ENCODE measurements around the gene MGAT3. TPM values are rescaled to one million over a fixed set of nuclear protein-coding genes. Genes with fewer than 3 reads are reported as not detected.

Gene MGAT3
- total RNA-seq, 2 experiments from 2014 or later = 7.0 to 7.2 TPM

DNA sequence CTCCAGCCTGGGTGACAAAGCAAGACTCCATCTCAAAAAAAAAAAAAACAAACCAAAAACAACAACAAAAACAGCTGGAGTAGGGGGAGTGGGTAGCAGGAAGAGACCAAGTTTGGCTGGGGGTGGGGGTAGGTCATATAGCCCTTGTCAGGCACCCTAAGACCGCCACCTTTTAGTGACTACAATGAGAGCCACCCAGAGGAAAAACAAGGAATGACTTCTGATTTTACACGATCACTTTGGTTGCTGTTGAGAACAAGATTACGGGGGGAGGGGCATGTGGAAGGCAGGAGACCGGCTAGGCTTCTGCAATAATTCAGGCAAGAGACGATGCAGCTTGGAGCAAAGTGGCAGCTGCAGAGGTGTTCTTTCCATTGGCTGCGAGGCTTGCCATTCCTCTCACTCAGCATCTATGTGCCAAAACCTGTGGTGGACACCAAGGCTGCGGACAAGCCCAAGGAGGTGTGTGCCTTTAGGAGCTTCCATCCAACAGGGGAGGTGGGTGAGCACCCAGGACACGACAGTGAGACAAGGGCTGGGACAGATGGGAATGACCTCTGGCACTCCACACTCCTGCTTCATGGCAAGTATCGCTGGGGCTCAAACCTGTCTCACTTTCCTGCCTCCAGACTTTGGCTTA, 74.0 kb downstream of the MGAT3 start:
- Mint-ChIP-seq H3K36me3 (peaks cover 20% of the 10 kb centered on the region), H3K27me3 (no peaks in the 10 kb centered on the region), H3K9me3 (no peaks in the 10 kb centered on the region), H3K4me3 (peak overlapping the region; percentile 93), H3K4me1 (peaks cover 54% of the 10 kb centered on the region), H3K27ac (peak overlapping the region; percentile 97)
- POLR2A ChIA-PET = interaction anchor here (0.7 to 8.6 kb wide), 7 partner anchors 8 to 509 kb away, joined by 3 to 80 read pairs (median 14); partner anchors contain the start of genes ATF4, RPL3 and TAB1
- DNase-seq = no peak
- ATAC-seq (ENCODE audit: low read depth) = no peak

DNA sequence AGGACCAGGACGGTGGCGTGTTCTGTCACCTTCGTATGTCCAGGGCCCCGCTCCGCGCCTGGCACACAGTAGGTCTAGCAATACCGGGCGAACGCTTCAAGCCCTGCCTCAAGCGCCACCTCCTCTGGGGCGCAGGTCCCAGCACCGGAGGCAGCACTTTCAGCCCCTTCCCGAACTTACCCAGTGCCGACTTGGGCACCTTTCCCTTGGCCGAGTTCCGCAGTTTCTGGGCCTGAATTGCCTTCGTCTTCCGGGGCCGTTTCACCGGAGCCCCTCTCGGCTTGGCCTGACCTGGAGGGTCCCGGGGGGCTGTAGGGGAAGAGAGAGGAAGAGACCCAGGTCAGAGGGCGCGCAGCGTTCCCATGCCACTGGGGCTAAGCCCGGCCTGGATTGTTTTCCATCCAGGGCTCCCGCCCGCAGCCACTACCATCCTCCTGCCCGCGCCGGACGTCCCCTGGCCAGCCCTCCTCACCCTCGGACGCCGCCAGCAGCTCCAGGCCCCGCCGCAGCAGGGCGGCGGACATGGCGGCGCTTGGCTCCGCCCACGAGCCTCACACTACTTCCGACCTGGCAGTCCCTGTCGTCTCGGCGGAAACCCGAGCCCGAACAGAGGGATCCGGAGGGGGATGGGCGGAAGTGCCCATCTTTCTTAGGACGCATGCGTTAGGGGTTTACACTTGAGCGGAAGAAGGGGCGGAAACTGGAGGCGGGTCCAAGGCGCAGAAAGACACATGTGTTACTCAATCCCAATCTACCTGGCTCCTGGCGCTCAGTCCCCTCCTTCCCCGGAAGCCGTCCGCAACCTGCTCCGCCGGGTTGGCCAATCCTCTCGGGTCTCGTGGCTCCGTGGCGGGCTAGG, 75.6 kb downstream of the MGAT3 start, which contains the start of gene RPS19BP1:
RPS19BP1 (minus strand) TSS at position 534 of the 859 bp plus-strand sequence; CDS start at position 524, 10 bp downstream.
- peak within 1 kb of the TSS; percentile 93 for H3K4me3 Mint-ChIP-seq

DNA sequence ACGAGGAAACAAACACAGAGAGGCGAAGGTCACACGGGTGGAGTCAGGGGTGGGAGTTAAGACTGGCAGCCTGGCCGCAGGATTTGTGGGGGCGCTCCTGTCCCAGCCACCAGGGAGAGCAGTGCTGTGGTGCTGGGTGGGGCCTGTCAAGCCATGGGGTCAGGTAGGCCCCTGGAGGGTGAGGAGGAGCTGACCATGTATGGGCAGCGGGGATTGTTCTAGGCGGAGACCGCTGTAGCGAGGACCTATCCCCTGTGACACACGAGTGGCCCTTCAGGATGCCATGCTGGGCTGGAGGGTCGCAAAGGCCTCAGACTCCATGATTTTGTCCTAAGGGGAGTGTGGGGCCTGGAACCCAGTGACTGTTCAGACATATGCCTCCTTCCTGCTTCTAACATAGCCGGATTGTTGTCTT, 77.3 kb downstream of the MGAT3 start:
- no peak overlapping the region for H3K4me3 Mint-ChIP-seq
- ATAC-seq (ENCODE audit: low read depth) (no peak), DNase-seq (peak; percentile 42)
- peaks cover 10% of the 10 kb centered on the region for H3K36me3 Mint-ChIP-seq
- POLR2A ChIA-PET = interaction anchor here (0.7 to 1.8 kb wide), 3 partner anchors 491 to 644 kb away, joined by 3 to 7 read pairs (median 4); partner anchors contain the start of gene TNRC6B
- H3K27ac Mint-ChIP-seq = peak overlapping the region; percentile 27
- H3K9me3 Mint-ChIP-seq = no peaks in the 10 kb centered on the region
- H3K4me1 Mint-ChIP-seq = peaks cover 31% of the 10 kb centered on the region
- H3K27me3 Mint-ChIP-seq = no peaks in the 10 kb centered on the region

More for the DNA sequence above, 75.6 kb downstream of the MGAT3 start, which contains the start of gene RPS19BP1:
- DNase-seq (peak; percentile 97), ATAC-seq (ENCODE audit: low read depth) (peak; percentile 85)
- POLR2A ChIA-PET = interaction anchor here (0.6 to 8.6 kb wide), 9 partner anchors 8 to 512 kb away, joined by 3 to 80 read pairs (median 4); partner anchors contain the start of genes ATF4, MIEF1 and RPL3
- H3K36me3 Mint-ChIP-seq = peaks cover 16% of the 10 kb centered on the region
- H3K27me3 Mint-ChIP-seq = no peaks in the 10 kb centered on the region
- H3K9me3 Mint-ChIP-seq = no peaks in the 10 kb centered on the region
- peaks cover 43% of the 10 kb centered on the region for H3K4me1 Mint-ChIP-seq
- peak within 1 kb of the TSS; percentile 97 for H3K27ac Mint-ChIP-seq

DNA sequence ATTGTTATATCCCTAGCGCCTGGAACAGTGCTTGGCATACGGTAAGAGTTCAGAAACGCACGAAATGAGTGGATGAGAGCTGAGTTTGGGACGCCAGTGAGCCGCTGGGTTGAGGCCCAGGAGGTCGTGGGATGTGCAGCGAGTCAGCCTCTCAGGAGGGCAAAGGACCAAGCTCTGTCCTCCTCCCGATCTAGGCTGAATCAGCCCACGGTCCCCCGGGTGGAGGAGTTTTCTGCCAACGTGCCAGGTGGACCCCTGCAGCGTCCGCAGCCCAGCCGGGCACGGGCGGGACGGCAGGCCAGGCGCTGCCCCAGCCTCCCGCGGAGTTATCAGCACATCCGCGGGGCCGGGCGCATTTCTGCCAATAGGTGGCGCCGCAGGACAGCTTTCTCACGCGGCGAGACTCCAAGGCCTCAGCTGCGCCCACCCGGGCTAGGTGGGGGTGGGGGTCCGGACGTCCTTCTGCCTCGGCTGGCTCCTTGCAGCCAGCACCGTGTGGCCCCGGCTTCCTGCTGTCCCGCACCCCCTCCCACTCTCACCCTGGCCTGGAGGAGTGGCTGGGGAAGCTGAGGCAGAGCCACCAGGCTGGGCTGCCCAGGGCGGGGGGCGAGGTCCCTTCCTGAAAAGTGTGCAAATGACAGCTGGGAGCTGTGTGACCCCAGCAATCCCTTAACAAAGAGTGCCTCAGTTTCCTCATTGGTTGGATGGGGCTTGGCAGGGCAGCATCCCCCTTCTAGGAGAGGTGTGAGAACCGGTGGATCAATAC, 78.0 kb downstream of the MGAT3 start:
- POLR2A ChIA-PET = interaction anchor here (0.6 to 1.8 kb wide), 7 partner anchors 122 to 813 kb away, joined by 3 to 8 read pairs (median 4); partner anchors contain the start of gene TNRC6B
- H3K36me3 Mint-ChIP-seq = peaks cover 10% of the 10 kb centered on the region
- ATAC-seq (ENCODE audit: low read depth) (peak; percentile 10), DNase-seq (peak; percentile 91)
- no peaks in the 10 kb centered on the region for H3K27me3 Mint-ChIP-seq
- H3K27ac Mint-ChIP-seq = peak overlapping the region; percentile 27
- no peak overlapping the region for H3K4me3 Mint-ChIP-seq
- H3K9me3 Mint-ChIP-seq = no peaks in the 10 kb centered on the region
- H3K4me1 Mint-ChIP-seq = peaks cover 25% of the 10 kb centered on the region

DNA sequence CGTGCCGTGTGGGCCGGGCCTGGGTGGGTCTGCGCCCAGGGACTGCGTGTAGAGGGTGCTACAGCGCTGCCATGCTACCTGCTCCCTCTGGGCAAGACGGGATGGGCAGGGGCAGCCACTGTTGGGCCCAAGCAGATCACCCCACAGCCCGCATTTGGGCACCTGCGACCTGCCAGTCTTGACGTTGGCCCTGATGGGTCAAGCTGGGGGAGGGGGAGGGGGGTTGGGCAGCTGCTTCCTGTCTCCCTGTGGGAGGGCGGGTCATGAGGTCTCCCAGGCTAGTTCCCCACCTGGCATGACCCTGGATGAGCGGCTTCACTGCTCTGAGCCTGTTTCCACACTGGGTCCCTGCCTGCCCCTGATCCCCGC, 78.5 kb downstream of the MGAT3 start:
- Mint-ChIP-seq H3K9me3 (no peaks in the 10 kb centered on the region), H3K27ac (no peak overlapping the region), H3K36me3 (peaks cover 6% of the 10 kb centered on the region), H3K4me1 (peaks cover 21% of the 10 kb centered on the region), H3K4me3 (no peak overlapping the region), H3K27me3 (no peaks in the 10 kb centered on the region)
- ATAC-seq (ENCODE audit: low read depth) = no peak
- POLR2A ChIA-PET = interaction anchor here (0.6 to 1.0 kb wide), 4 partner anchors 122 to 812 kb away, joined by 3 to 8 read pairs (median 4); no protein-coding TSS in a partner anchor
- no peak for DNase-seq

DNA sequence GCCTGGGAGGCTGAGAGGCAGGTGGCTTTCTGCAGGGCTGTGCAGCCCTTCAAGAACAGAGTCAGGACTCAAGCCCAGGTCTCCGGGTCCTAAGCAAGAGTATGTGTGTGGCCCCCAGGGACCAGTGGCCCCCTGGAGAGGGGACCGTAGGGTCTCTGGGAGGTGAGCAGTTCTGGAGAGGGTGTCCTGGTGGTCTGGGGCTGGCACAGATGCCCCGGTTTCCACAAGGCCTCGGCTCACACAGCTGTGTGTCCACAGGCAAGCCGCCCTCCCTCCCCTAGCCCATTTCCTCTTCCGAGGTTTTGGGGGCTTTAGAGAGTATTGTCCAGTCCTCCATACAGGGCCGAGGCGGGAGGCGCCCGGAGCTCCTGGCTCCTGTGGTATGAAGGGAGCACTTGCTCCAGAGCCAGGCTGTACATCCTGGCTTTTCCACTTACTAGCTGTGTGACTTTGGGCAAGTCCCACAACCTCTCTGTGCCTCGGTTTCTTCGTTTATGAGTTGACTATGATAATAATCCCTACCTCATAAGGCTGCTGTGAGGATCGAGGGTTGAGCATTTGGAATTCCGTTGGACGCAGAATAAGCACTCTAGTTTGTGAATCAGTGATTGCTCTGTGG, 79.1 kb downstream of the MGAT3 start:
- Mint-ChIP-seq H3K4me3 (no peak overlapping the region), H3K27ac (no peak overlapping the region), H3K4me1 (peaks cover 16% of the 10 kb centered on the region), H3K27me3 (no peaks in the 10 kb centered on the region), H3K36me3 (peaks cover 2% of the 10 kb centered on the region), H3K9me3 (no peaks in the 10 kb centered on the region)
- DNase-seq (no peak), ATAC-seq (ENCODE audit: low read depth) (no peak)
- POLR2A ChIA-PET = interaction anchor here (0.6 to 0.7 kb wide), 2 partner anchors 123 to 489 kb away, joined by 3 to 8 read pairs; no protein-coding TSS in a partner anchor

DNA sequence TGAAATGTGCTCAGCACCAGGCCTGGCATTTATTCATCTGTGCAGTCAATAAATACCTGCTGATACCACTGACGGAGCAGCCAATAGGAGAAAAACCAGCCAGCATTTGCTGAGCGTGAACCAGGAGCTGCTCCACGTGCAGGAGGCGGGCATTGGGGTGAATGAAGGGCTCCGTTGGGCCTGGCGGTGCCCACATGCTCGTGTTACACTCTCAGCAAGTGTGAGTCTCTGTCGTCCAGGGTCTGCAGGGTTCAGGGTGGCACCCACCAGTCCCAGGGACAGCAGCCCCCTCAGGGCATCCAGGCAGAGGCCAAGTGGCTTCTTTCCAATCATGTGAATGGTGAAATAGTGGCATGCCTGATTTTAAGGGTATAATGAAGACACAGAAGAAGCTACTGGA, 79.9 kb downstream of the MGAT3 start:
- ATAC-seq (ENCODE audit: low read depth) (no peak), DNase-seq (no peak)
- Mint-ChIP-seq H3K9me3 (no peaks in the 10 kb centered on the region), H3K4me3 (no peak overlapping the region), H3K36me3 (peaks cover 2% of the 10 kb centered on the region), H3K4me1 (peaks cover 9% of the 10 kb centered on the region), H3K27me3 (no peaks in the 10 kb centered on the region), H3K27ac (no peak overlapping the region)
- POLR2A ChIA-PET = interaction anchor here (0.7 kb wide), 1 partner anchor 488 kb away, joined by 3 read pairs; no protein-coding TSS in a partner anchor

DNA sequence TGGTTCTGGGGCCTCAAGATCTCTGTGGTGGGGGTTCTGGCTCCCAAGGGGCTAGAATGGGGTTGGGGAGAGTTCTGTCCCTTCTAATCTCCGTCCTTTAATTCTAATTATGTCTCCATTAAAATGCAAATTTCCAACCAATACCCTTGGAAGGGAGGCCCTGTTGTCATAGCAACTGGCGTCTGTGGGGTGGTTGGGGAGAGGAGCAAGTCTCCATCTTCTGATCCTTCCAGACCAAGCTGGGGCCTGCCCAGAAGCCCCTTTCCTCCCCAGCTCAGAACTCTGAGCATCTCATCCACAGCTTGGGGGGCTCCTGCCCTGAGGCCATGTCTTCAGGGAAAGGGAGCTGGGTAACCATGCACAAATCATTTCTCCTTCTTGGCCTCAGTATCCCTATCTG, 81.2 kb downstream of the MGAT3 start:
- DNase-seq (no peak), ATAC-seq (ENCODE audit: low read depth) (no peak)
- Mint-ChIP-seq H3K27me3 (peaks cover 3% of the 10 kb centered on the region), H3K9me3 (no peaks in the 10 kb centered on the region), H3K36me3 (no peaks in the 10 kb centered on the region), H3K4me1 (peaks cover 8% of the 10 kb centered on the region), H3K27ac (no peak overlapping the region), H3K4me3 (no peak overlapping the region)
- POLR2A ChIA-PET = no interaction called here

Other genes starting within 250 kb of the MGAT3 start
- gene PDGFB, start 212.0 kb upstream of the MGAT3 start, total RNA-seq = 1 to 10 TPM; 7.2 to 7.9 TPM
- gene RPL3, start 137.4 kb upstream of the MGAT3 start, total RNA-seq = 1,000 to 10,000 TPM; 1,927 to 2,015 TPM
- 10 to 100 TPM; 27.1 to 31.6 TPM for gene SYNGR1, start 107.0 kb upstream of the MGAT3 start, total RNA-seq
- gene TAB1, start 57.2 kb upstream of the MGAT3 start, total RNA-seq = 10 to 100 TPM; 37.4 to 39.9 TPM
- gene MIEF1, start 45.3 kb downstream of the MGAT3 start, total RNA-seq = 10 to 100 TPM; 33.9 to 40.0 TPM
- 100 to 1,000 TPM; 413 to 424 TPM for gene ATF4, start 63.5 kb downstream of the MGAT3 start, total RNA-seq
- gene RPS19BP1, start 75.7 kb downstream of the MGAT3 start, total RNA-seq = 10 to 100 TPM; 66.5 to 71.4 TPM
- 10 to 100 TPM; 17.3 to 19.0 TPM for gene CACNA1I, start 113.7 kb downstream of the MGAT3 start, total RNA-seq